Prostate gland (tissue), 2 donors: ENCODE measurements around the gene AFAP1. TPM values are rescaled to one million over a fixed set of nuclear protein-coding genes. Genes with fewer than 3 reads are reported as not detected.

Experiments
- DNase-seq: peaks from one replicate; pipeline ENCODE4 v3.0.0-alpha.2; 2019; ENCODE audit warnings: low spot score
- H3K27ac ChIP-seq, 2 donors: fragments of 200-600 bp; sonication (generic); 2 replicates each; pipeline ENCODE4 v1.5.1; 2017 to 2019
- H3K27me3 ChIP-seq: fragments of 200-600 bp; sonication (generic); replicated peaks from 2 replicates; pipeline ENCODE4 v1.5.1; 2019; ENCODE audit not compliant: insufficient read depth
- H3K36me3 ChIP-seq, 2 donors: fragments of 200-600 bp; sonication (generic); 1 replicate in 1 of 2; 2 replicates in 1 of 2; pipeline versions ENCODE4 v1.5.1 to v1.8.1; 2017 to 2019
- H3K4me1 ChIP-seq: fragments of 200-600 bp; sonication (generic); replicated peaks from 2 replicates; pipeline ENCODE4 v1.5.1; 2019
- H3K4me3 ChIP-seq, 2 donors: fragments of 200-600 bp; sonication (generic); 2 replicates each; pipeline ENCODE4 v1.5.1; 2017 to 2019
- H3K9me3 ChIP-seq: fragments of 200-600 bp; sonication (generic); 2 replicates; pipeline ENCODE4 v1.5.1; 2017
- CTCF ChIP-seq, 4 experiments: fragments of 200-600 bp in 2 of 4; fragments of 450-650 bp in 2 of 4; sonication (generic) in 2 of 4; IDR thresholded peaks; 1 replicate in 3 of 4; 2 replicates in 1 of 4; pipeline ENCODE4 v1.5.1; 2016 to 2019; ENCODE audit warnings: antibody characterized with exemption in 4 of 4, mild to moderate bottlenecking in 2 of 4, moderate library complexity in 2 of 4
- POLR2A ChIP-seq: fragments of 450-650 bp; IDR thresholded peaks from one replicate; pipeline ENCODE4 v1.6.1; 2016; ENCODE audit warnings: antibody characterized with exemption, mild to moderate bottlenecking
- POLR2AphosphoS5 ChIP-seq: sonication (generic); formaldehyde crosslinking; IDR thresholded peaks from one replicate; pipeline ENCODE4 v1.6.1; 2017; ENCODE audit warnings: antibody characterized with exemption
- WGBS: methylation state at CpG from one replicate; pipeline ENCODE4 v1.1.5; 2018; 5-methylcytosine and 5-hydroxymethylcytosine counted together
- intact Hi-C: fragments of 100-400 bp; cut with DNase I; formaldehyde crosslinking; loops from one replicate; pipeline ENCODE4 v1.14.2; 2022
- total RNA-seq, 2 donors: library from RNA; depleted of rRNA; stranded (reverse); fragments of >200 nt; gene quantifications; one replicate each; pipeline ENCODE4 v1.1.0, GENCODE V29; 2016

Gene AFAP1
- total RNA-seq, 2 donors from 2014 or later: 17.5 to 19.8 TPM

GRCh38 chr4:7894098-7894676 is 45.5 kb downstream of the AFAP1 start:
- peak; percentile 28 for DNase-seq
- Histone ChIP-seq H3K4me3 (no peak overlapping the region), H3K27ac (no peak overlapping the region), H3K4me1 (no peaks in the 10 kb centered on the region), H3K36me3 (no peaks in the 10 kb centered on the region), H3K27me3 (no peaks in the 10 kb centered on the region), H3K9me3 (no peaks in the 10 kb centered on the region)
- intact Hi-C loops: no loop called here
- 51% methylated on average over 12 of the region's 12 CpGs for WGBS
- TF ChIP-seq CTCF (IDR thresholded peaks at IDR 0.05): no peak

GRCh38 chr4:7893539-7893938 is 46.1 kb downstream of the AFAP1 start:
- Histone ChIP-seq H3K9me3 (no peaks in the 10 kb centered on the region), H3K4me3 (no peak overlapping the region), H3K4me1 (no peaks in the 10 kb centered on the region), H3K36me3 (no peaks in the 10 kb centered on the region), H3K27ac (no peak overlapping the region), H3K27me3 (no peaks in the 10 kb centered on the region)
- DNase-seq: no peak
- TF ChIP-seq POLR2AphosphoS5 (no peak), POLR2A (no peak), CTCF (IDR thresholded peaks at IDR 0.05) (no peak)
- intact Hi-C loops: no loop called here
- WGBS: 84% methylated on average over 9 of the region's 9 CpGs

GRCh38 chr4:7892212-7893019 is 47.2 kb downstream of the AFAP1 start:
- no peak overlapping the region for H3K27ac ChIP-seq
- intact Hi-C loops: no loop called here
- no peak overlapping the region for H3K4me3 ChIP-seq
- no peaks in the 10 kb centered on the region for H3K36me3 ChIP-seq
- H3K4me1 ChIP-seq: no peaks in the 10 kb centered on the region
- no peaks in the 10 kb centered on the region for H3K27me3 ChIP-seq
- TF ChIP-seq CTCF (IDR thresholded peaks at IDR 0.05) (no peak), POLR2A (no peak), POLR2AphosphoS5 (no peak)
- WGBS: 70% methylated on average over 12 of the region's 12 CpGs
- DNase-seq: no peak
- H3K9me3 ChIP-seq: no peaks in the 10 kb centered on the region

- Histone ChIP-seq H3K4me1 (no peaks in the 10 kb centered on the region), H3K36me3 (no peaks in the 10 kb centered on the region), H3K4me3 (no peak overlapping the region), H3K27me3 (no peaks in the 10 kb centered on the region), H3K9me3 (no peaks in the 10 kb centered on the region), H3K27ac (no peak overlapping the region)
- WGBS: 45% methylated on average over 7 of the region's 7 CpGs
- intact Hi-C loops: no loop called here
- TF ChIP-seq CTCF (IDR thresholded peaks at IDR 0.05) (no peak), POLR2AphosphoS5 (peak; percentile 8)
- no peak for DNase-seq
Measured at GRCh38 chr4:7890635-7891393, 48.8 kb downstream of the AFAP1 start.
